Naive B cell (primary cell): ENCODE data around the gene ABCG8. TPM values are rescaled to one million over a fixed set of nuclear protein-coding genes. Genes with fewer than 3 reads are reported as not detected.

Source experiments
- ATAC-seq, 2 donors: fragments of 150-1000 bp; cut with Tn5 transposase; 2 replicates each; pipeline ENCODE4 v1.10.0; 2021; ENCODE audit warnings: low read depth in 2 of 2, mild to moderate bottlenecking in 2 of 2, moderate library complexity in 2 of 2
- DNase-seq: peaks from one replicate; pipeline ENCODE4 v3.0.0; 2022
- H3K27ac Mint-ChIP-seq, 6 donors: one replicate each; pipeline ENCODE4 v1.8.0; 2020 to 2022; ENCODE audit warnings: mild to moderate bottlenecking in 6 of 6, mixed read lengths in 6 of 6, moderate library complexity in 5 of 6, inconsistent platforms in 2 of 6
- H3K27me3 Mint-ChIP-seq, 3 donors: one replicate each; pipeline ENCODE4 v1.8.0; 2021 to 2022; ENCODE audit warnings: mixed read lengths in 3 of 3, mild to moderate bottlenecking in 1 of 3
- H3K36me3 Mint-ChIP-seq, 2 donors: one replicate each; pipeline ENCODE4 v1.8.0; 2020 to 2022; ENCODE audit warnings: mixed read lengths in 2 of 2, inconsistent platforms in 1 of 2, mild to moderate bottlenecking in 1 of 2
- H3K4me1 Mint-ChIP-seq, 3 donors: one replicate each; pipeline ENCODE4 v1.8.0; 2020 to 2022; ENCODE audit warnings: mixed read lengths in 3 of 3, inconsistent platforms in 1 of 3, mild to moderate bottlenecking in 1 of 3, moderate library complexity in 1 of 3
- H3K4me3 Mint-ChIP-seq, 8 donors: one replicate each; pipeline ENCODE4 v1.8.0; 2020 to 2022; ENCODE audit warnings: mild to moderate bottlenecking in 8 of 8, mixed read lengths in 8 of 8, moderate library complexity in 8 of 8, inconsistent platforms in 2 of 8
- H3K9me3 Mint-ChIP-seq, 7 donors: one replicate each; pipeline ENCODE4 v1.8.0; 2020 to 2022; ENCODE audit warnings: mixed read lengths in 7 of 7, mild to moderate bottlenecking in 5 of 7, inconsistent platforms in 2 of 7, moderate library complexity in 1 of 7
- polyA plus RNA-seq, 6 donors: library from polyadenylated mRNA; unstranded; fragments of 300-500 nt; fragmentation: Illumina TruSeq; gene quantifications; one replicate each; pipeline ENCODE4 v1.2.3, GENCODE V29; 2021; ENCODE audit warnings: low read depth in 6 of 6

The ABCG8 gene
- polyA plus RNA-seq, 6 donors from 2014 or later: 0.05 to 0.12 TPM; not detected in 4

DNA sequence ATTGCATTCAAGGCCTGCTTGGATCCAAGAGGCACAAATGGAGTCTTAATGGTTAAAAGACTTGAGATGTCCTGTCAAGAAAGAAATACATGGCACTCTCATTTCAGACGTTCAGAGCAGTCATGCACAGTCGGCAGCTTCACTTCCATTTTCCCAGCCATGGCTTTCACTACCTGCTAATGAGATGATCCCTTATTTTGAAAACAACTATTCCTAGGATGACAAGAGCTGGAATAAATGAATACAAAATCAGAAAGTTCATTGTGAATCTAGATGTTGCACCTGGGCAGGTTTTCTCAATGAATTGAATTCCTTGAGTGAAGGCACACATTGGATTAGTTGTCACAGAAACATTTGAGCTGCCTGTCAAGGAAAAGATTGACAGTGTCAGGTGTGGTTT is 25.8 kb upstream of the ABCG8 start:
- no peak for DNase-seq
- Mint-ChIP-seq H3K4me1 (no peaks in the 10 kb centered on the region), H3K4me3 (no peak overlapping the region), H3K9me3 (peaks cover 0 to 7% (median 2%) of the 10 kb centered on the region in 7 donors), H3K27me3 (peaks cover 0 to 4% (median 0%) of the 10 kb centered on the region in 3 donors), H3K27ac (no peak overlapping the region), H3K36me3 (peaks cover 5% of the 10 kb centered on the region in 2 donors)
- no peak for ATAC-seq

DNA sequence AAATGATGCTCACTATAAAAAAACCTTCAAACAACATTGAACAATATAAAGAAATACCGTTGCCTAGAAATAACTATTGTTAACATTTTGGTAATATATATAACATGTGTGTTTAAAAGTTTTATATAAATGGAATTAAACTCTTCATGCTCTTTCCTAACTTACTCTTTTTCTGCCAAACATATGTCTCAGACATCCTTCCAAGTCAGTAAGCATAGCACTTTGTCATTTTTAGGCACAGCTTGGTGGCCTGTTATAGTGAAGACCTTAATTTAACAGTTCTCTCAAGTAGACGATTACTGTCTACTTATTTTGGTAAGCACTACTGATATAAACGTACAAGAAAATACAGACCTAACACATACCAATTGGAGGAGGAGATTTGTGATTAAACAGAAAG is 24.1 kb upstream of the ABCG8 start:
- Mint-ChIP-seq H3K36me3 (peaks cover 5% of the 10 kb centered on the region in 2 donors), H3K27ac (no peak overlapping the region), H3K9me3 (peaks cover 0 to 7% (median 2%) of the 10 kb centered on the region in 7 donors), H3K27me3 (peaks cover 0 to 4% (median 0%) of the 10 kb centered on the region in 3 donors), H3K4me3 (no peak overlapping the region), H3K4me1 (no peaks in the 10 kb centered on the region)
- no peak for ATAC-seq
- DNase-seq: no peak

DNA sequence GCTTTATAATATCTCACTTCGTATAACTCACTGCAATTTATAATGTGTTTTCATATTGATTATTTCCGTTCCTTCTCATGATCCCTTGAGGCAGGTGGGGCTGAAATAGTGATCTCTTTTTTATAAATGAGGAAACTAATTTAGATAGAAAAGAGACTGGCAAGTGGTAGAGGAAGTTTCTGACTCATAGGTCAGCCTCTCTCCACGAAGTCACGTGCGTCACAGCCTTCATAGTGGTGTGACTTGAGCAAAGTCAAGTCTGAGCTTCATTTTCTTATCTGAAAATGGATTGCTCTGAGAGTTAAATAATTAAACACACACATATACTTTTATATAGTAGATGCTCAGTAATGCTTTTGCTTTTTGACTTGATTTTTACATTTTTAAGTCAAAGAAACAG is 20.0 kb upstream of the ABCG8 start:
- Mint-ChIP-seq H3K4me1 (no peaks in the 10 kb centered on the region), H3K9me3 (peaks cover 0 to 7% (median 2%) of the 10 kb centered on the region in 7 donors), H3K4me3 (no peak overlapping the region), H3K27ac (no peak overlapping the region), H3K27me3 (peaks cover 15 to 33% (median 24%) of the 10 kb centered on the region in 3 donors), H3K36me3 (peaks cover 5% of the 10 kb centered on the region in 2 donors)
- no peak for DNase-seq
- ATAC-seq: no peak

- ATAC-seq: no peak
Measured at GRCh38 chr2:43819491-43820163, 19.1 kb upstream of the ABCG8 start.

DNA sequence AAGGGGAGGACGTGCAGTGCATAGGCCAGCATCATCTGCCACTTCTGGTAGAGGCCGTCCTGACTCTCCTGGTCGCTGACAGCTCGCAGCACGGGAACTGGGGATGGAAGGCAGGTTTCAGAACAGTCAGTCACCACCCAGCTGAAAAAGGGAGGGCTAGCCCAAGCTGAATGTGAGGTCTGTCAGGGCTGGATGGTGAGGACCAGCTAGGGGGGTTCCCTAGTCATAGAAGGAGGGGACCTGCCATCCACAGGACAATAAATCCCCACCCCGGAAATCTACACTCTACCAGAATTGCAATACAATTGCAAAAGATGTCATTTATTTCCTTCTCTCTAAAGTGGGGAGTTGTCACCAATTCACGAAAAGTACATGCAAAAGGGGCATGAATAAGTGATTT is 15.9 kb upstream of the ABCG8 start:
- Mint-ChIP-seq H3K4me3 (no peak overlapping the region), H3K27ac (no peak overlapping the region), H3K27me3 (peaks cover 19 to 42% (median 30%) of the 10 kb centered on the region in 3 donors), H3K4me1 (no peaks in the 10 kb centered on the region), H3K36me3 (no peaks in the 10 kb centered on the region), H3K9me3 (peaks cover 0 to 3% (median 0%) of the 10 kb centered on the region in 7 donors)
- ATAC-seq: no peak
- DNase-seq: no peak

More at GRCh38 chr2:43819491-43820163, 19.1 kb upstream of the ABCG8 start:
- Mint-ChIP-seq H3K27me3 (peaks cover 23 to 37% (median 24%) of the 10 kb centered on the region in 3 donors), H3K4me3 (no peak overlapping the region), H3K9me3 (peaks cover 0 to 7% (median 2%) of the 10 kb centered on the region in 7 donors), H3K4me1 (no peaks in the 10 kb centered on the region), H3K36me3 (peaks cover 5% of the 10 kb centered on the region in 2 donors), H3K27ac (no peak overlapping the region)
- DNase-seq: no peak

- Mint-ChIP-seq H3K4me1 (no peaks in the 10 kb centered on the region), H3K27ac (no peak overlapping the region), H3K4me3 (no peak overlapping the region), H3K27me3 (peaks cover 19 to 43% (median 30%) of the 10 kb centered on the region in 3 donors), H3K9me3 (peaks cover 0 to 3% (median 0%) of the 10 kb centered on the region in 7 donors), H3K36me3 (no peaks in the 10 kb centered on the region)
- ATAC-seq: no peak
- no peak for DNase-seq
Measured at GRCh38 chr2:43823751-43824150, 15.0 kb upstream of the ABCG8 start.

- Mint-ChIP-seq H3K4me1 (no peaks in the 10 kb centered on the region), H3K27me3 (peaks cover 24 to 50% (median 34%) of the 10 kb centered on the region in 3 donors), H3K4me3 (no peak overlapping the region), H3K27ac (no peak overlapping the region), H3K9me3 (peaks cover 0 to 3% (median 0%) of the 10 kb centered on the region in 7 donors), H3K36me3 (no peaks in the 10 kb centered on the region)
- no peak for DNase-seq
- no peak for ATAC-seq
Measured at GRCh38 chr2:43824512-43824911, 14.3 kb upstream of the ABCG8 start.

- no peak for ATAC-seq
- Mint-ChIP-seq H3K27me3 (peaks cover 26 to 55% (median 35%) of the 10 kb centered on the region in 3 donors), H3K9me3 (peaks cover 0 to 3% (median 0%) of the 10 kb centered on the region in 7 donors), H3K4me3 (no peak overlapping the region), H3K4me1 (no peaks in the 10 kb centered on the region), H3K36me3 (no peaks in the 10 kb centered on the region), H3K27ac (no peak overlapping the region)
- no peak for DNase-seq
Measured at GRCh38 chr2:43824951-43825493, 13.7 kb upstream of the ABCG8 start.

DNA sequence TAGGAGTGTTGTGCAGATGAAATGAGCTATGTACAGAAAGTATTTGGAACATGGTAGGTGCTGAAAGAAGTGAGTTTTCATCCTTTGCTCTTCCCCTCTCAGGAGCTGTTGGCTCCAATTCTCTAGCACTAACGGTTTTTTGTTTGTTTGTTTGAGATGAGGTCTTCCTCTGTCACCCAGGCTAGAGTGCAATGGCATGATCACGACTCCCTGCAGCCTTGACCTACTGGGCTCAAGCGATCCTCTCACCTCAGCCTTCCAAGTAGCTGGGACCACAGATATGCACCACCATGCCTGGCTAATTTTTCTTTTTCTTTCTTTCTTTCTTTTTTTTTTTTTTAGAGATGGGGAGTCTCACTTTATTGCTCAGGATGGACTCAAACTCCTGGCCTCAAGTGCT is 12.9 kb upstream of the ABCG8 start:
- Mint-ChIP-seq H3K27me3 (peaks cover 28 to 55% (median 35%) of the 10 kb centered on the region in 3 donors), H3K27ac (no peak overlapping the region), H3K36me3 (no peaks in the 10 kb centered on the region), H3K4me3 (no peak overlapping the region), H3K4me1 (no peaks in the 10 kb centered on the region), H3K9me3 (peaks cover 0 to 3% (median 0%) of the 10 kb centered on the region in 7 donors)
- DNase-seq: no peak
- no peak for ATAC-seq

DNA sequence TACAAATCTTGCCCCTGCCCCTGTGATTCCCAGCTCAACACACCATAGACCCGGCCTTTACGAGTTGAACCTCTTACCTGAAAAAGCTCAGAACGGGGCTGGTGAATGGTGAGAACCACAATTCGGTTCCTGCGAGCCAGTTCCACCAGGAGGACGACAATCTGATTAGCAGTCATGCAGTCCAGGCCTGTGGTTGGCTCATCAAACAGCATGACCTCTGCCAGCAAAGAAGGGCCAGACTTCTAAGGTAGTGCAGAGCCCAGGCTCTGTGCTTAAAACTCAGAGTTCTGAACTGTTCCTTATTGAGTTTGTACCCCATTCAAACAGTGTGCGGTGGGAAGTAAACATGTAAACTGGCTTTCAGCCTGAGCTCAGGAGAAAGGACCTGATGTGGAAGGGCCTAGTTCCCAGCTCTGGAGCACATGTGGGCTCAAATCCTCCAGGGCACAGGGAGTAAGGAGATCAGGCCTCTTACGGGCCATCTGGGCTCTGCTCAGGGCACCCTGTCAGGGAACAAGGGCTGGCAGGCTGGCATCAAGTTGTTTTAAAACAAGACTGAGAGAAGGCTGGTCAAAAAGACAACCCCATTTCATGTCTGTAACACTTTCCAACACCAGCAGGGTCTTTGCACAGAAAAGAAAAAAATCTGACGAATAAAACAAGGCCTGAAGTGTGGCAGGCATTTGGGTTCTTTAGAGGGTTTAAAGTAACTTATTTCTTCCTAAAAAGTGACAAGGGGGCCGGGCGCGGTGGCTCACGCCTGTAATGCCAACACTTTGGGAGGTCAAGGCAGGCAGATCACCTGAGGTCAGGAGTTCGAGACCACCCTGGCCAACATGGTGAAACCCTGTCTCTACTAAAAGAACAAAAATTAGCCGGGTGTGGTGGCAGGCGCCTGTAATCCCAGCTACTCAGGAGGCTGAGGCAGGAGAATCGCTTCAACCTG is 12.2 kb upstream of the ABCG8 start:
- Mint-ChIP-seq H3K4me3 (no peak overlapping the region), H3K4me1 (peaks cover 0 to 3% (median 3%) of the 10 kb centered on the region in 3 donors), H3K27ac (peak overlapping the region in 1 of 6 donors; percentile 22), H3K9me3 (peaks cover 0 to 3% (median 0%) of the 10 kb centered on the region in 7 donors), H3K27me3 (peaks cover 25 to 55% (median 36%) of the 10 kb centered on the region in 3 donors), H3K36me3 (no peaks in the 10 kb centered on the region)
- no peak for DNase-seq
- no peak for ATAC-seq

DNA sequence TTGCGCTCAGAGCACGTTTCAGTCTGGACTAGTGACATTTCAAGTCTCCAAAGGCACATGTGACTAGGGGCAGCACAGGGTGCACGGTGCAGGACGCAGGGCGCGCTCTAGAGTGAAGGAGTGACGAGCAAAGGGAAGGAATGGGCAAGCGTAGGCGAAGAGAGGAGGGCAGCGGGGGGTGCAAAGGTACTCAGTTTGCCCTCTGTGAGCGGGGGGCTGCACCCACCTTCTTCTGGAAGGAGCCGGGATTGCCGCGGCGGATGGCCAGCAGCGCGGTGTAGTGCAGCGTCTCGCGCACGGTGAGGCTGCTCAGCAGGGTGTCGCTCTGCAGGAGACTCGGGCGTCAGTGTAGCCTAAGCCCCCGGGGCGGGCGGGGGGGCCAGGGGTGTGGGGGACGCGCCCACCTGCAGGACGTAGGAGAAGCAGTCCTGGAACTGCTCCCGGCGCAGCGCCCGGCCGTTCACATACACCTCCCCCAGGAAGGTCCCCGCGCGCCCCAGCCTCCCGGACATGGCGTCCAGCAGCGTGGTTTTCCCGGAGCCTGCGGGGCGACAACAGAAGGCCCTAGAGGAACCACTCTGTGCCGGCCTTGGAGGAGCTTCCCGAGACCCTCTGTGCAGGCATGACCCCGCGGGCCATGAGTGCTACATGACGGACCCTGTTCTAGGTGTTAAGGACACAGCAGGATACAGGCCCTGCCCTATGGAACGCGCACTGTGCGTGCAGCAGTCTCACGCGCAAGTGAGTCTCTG is 7.1 kb upstream of the ABCG8 start:
- Mint-ChIP-seq H3K4me1 (peaks cover 0 to 4% (median 3%) of the 10 kb centered on the region in 3 donors), H3K27me3 (peaks cover 9 to 36% (median 25%) of the 10 kb centered on the region in 3 donors), H3K27ac (peak overlapping the region in 1 of 6 donors; percentile 11), H3K4me3 (peak overlapping the region in 1 of 8 donors; percentile 41), H3K36me3 (no peaks in the 10 kb centered on the region), H3K9me3 (no peaks in the 10 kb centered on the region)
- DNase-seq (no peak), ATAC-seq (no peak)

DNA sequence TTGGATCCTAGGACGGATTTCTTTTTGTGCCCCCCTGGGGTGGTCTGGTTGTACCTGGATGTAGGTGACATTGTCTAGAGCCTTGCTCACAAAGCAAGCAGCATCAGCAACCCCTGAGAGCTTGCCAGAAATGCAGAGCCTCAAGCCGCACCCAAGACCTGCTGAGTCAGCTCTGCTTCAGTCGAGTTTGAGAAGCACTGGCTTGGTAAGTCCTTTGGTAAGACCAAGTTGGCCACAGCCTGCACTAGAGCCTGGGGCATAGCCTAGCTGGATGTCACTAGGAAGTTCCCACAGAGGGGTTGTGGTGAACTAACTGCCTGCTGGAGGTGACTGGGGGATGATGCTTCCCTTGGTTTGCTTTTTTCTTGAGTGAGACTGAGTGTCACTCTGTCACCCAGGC is 6.3 kb upstream of the ABCG8 start:
- ATAC-seq: no peak
- DNase-seq: no peak
- no peaks in the 10 kb centered on the region for H3K36me3 Mint-ChIP-seq
- H3K27me3 Mint-ChIP-seq: peaks cover 9 to 35% (median 25%) of the 10 kb centered on the region in 3 donors
- no peak overlapping the region for H3K4me3 Mint-ChIP-seq
- H3K9me3 Mint-ChIP-seq: no peaks in the 10 kb centered on the region
- peaks cover 0 to 4% (median 3%) of the 10 kb centered on the region in 3 donors for H3K4me1 Mint-ChIP-seq
- no peak overlapping the region for H3K27ac Mint-ChIP-seq

DNA sequence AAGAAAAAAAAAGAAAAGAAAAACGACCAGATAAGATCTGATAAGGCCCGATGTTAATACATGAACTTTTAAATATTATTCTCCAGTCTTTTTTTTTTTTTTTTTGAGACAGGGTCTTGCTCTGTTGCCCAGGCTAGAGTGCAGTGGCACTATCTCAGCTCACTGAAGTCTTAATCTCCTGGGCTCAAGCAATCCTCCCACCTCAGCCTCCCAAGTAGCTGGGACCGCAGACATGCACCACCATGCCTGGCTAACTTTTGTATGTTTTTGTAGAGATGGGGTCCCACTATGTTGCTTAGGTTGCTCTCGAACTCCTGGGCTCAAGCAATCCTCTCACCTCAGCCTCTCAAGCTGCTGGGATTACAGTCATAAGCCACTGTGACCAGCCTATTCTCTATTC is 1.7 kb upstream of the ABCG8 start:
- no peaks in the 10 kb centered on the region for H3K36me3 Mint-ChIP-seq
- no peaks in the 10 kb centered on the region for H3K4me1 Mint-ChIP-seq
- H3K4me3 Mint-ChIP-seq: no peak overlapping the region
- ATAC-seq (no peak), DNase-seq (no peak)
- no peaks in the 10 kb centered on the region for H3K9me3 Mint-ChIP-seq
- no peak overlapping the region for H3K27ac Mint-ChIP-seq
- H3K27me3 Mint-ChIP-seq: peaks cover 0 to 13% (median 8%) of the 10 kb centered on the region in 3 donors
